ENCODE measurements around the gene CENPX.

GRCh38 chr17:82043507-82043906 is 20.8 kb upstream of the CENPX start:
- no peak for TF ChIP-seq POLR2A (IDR thresholded peaks at IDR 0.05)
- TF ChIP-seq, protein P1, sequence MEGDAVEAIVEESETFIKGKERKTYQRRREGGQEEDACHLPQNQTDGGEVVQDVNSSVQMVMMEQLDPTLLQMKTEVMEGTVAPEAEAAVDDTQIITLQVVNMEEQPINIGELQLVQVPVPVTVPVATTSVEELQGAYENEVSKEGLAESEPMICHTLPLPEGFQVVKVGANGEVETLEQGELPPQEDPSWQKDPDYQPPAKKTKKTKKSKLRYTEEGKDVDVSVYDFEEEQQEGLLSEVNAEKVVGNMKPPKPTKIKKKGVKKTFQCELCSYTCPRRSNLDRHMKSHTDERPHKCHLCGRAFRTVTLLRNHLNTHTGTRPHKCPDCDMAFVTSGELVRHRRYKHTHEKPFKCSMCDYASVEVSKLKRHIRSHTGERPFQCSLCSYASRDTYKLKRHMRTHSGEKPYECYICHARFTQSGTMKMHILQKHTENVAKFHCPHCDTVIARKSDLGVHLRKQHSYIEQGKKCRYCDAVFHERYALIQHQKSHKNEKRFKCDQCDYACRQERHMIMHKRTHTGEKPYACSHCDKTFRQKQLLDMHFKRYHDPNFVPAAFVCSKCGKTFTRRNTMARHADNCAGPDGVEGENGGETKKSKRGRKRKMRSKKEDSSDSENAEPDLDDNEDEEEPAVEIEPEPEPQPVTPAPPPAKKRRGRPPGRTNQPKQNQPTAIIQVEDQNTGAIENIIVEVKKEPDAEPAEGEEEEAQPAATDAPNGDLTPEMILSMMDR (IDR thresholded peaks at IDR 0.05), result no peak

All from body of pancreas (tissue), 4 donors.